Mononuclear cell (primary cell): Measurements from ENCODE around the gene MS4A14. TPM values are rescaled to one million over a fixed set of nuclear protein-coding genes. Genes with fewer than 3 reads are reported as not detected.

Experiments used
- H3K27me3 ChIP-seq: 2 replicates; pipeline ENCODE4 v1.6.0; 2011; ENCODE audit warnings: low read length, control low read depth; ENCODE audit not compliant: insufficient read depth
- H3K4me1 ChIP-seq: 2 replicates; pipeline ENCODE4 v1.5.1; 2011; ENCODE audit warnings: mild to moderate bottlenecking, low read length, control low read depth; ENCODE audit not compliant: insufficient read depth
- H3K4me3 ChIP-seq: 2 replicates; pipeline ENCODE4 v1.5.1; 2011; ENCODE audit warnings: mild to moderate bottlenecking, low read length, moderate library complexity
- H3K9me3 ChIP-seq: 2 replicates; pipeline ENCODE4 v1.5.1; 2011; ENCODE audit warnings: low read depth, mild to moderate bottlenecking, control low read depth, low read length
- total RNA-seq: library from RNA; depleted of rRNA; stranded (reverse); fragments of >200 nt; gene quantifications from one replicate; pipeline ENCODE4 v1.2.3, GENCODE V29; 2012

MS4A14 gene
- total RNA-seq, 1 donor, result 1.2 TPM

GRCh38 chr11:60372767-60373166, 23.5 kb upstream of the MS4A14 start:
- Histone ChIP-seq H3K9me3 (no peaks in the 10 kb centered on the region), H3K27me3 (no peaks in the 10 kb centered on the region), H3K4me3 (no peak overlapping the region), H3K4me1 (peaks cover 60% of the 10 kb centered on the region)

GRCh38 chr11:60375316-60375715, 20.9 kb upstream of the MS4A14 start:
- Histone ChIP-seq H3K27me3 (no peaks in the 10 kb centered on the region), H3K4me3 (no peak overlapping the region), H3K9me3 (no peaks in the 10 kb centered on the region), H3K4me1 (peaks cover 67% of the 10 kb centered on the region)

GRCh38 chr11:60376601-60377000, 19.7 kb upstream of the MS4A14 start:
- H3K27me3 ChIP-seq, result no peaks in the 10 kb centered on the region
- H3K4me3 ChIP-seq, result no peak overlapping the region
- H3K4me1 ChIP-seq, result peaks cover 64% of the 10 kb centered on the region
- no peaks in the 10 kb centered on the region for H3K9me3 ChIP-seq

GRCh38 chr11:60377401-60378136, 18.7 kb upstream of the MS4A14 start:
- Histone ChIP-seq H3K4me1 (peaks cover 55% of the 10 kb centered on the region), H3K27me3 (no peaks in the 10 kb centered on the region), H3K4me3 (no peak overlapping the region), H3K9me3 (no peaks in the 10 kb centered on the region)

- Histone ChIP-seq H3K27me3 (no peaks in the 10 kb centered on the region), H3K4me3 (peak within 1 kb of the TSS; percentile 50), H3K9me3 (no peaks in the 10 kb centered on the region), H3K4me1 (peaks cover 53% of the 10 kb centered on the region)
Measured at GRCh38 chr11:60378354-60378753, 17.9 kb upstream of the MS4A14 start, which contains the start of gene MS4A7. Gene MS4A7, plus strand, starts transcription at chr11:60378532. Its CDS starts 4,610 bp downstream, at chr11:60383142.

- peaks cover 60% of the 10 kb centered on the region for H3K4me1 ChIP-seq
- H3K9me3 ChIP-seq, result no peaks in the 10 kb centered on the region
- H3K4me3 ChIP-seq, result no peak overlapping the region
- H3K27me3 ChIP-seq, result no peaks in the 10 kb centered on the region
Measured at GRCh38 chr11:60389279-60389910, 6.9 kb upstream of the MS4A14 start.

- peaks cover 68% of the 10 kb centered on the region for H3K4me1 ChIP-seq
- no peak overlapping the region for H3K4me3 ChIP-seq
- H3K27me3 ChIP-seq, result no peaks in the 10 kb centered on the region
- no peaks in the 10 kb centered on the region for H3K9me3 ChIP-seq
Measured at GRCh38 chr11:60390419-60390818, 5.8 kb upstream of the MS4A14 start.

GRCh38 chr11:60392361-60392760, 3.9 kb upstream of the MS4A14 start:
- Histone ChIP-seq H3K4me3 (no peak overlapping the region), H3K27me3 (no peaks in the 10 kb centered on the region), H3K9me3 (no peaks in the 10 kb centered on the region), H3K4me1 (peaks cover 84% of the 10 kb centered on the region)

GRCh38 chr11:60393016-60393415, 3.2 kb upstream of the MS4A14 start:
- H3K4me1 ChIP-seq, result peaks cover 84% of the 10 kb centered on the region
- H3K4me3 ChIP-seq, result no peak overlapping the region
- no peaks in the 10 kb centered on the region for H3K9me3 ChIP-seq

GRCh38 chr11:60394666-60395380, 1.4 kb upstream of the MS4A14 start:
- Histone ChIP-seq H3K27me3 (no peaks in the 10 kb centered on the region), H3K4me3 (no peak overlapping the region), H3K4me1 (peaks cover 66% of the 10 kb centered on the region), H3K9me3 (no peaks in the 10 kb centered on the region)

More at GRCh38 chr11:60393016-60393415, 3.2 kb upstream of the MS4A14 start:
- H3K27me3 ChIP-seq, result no peaks in the 10 kb centered on the region

- H3K4me1 ChIP-seq, result peaks cover 48% of the 10 kb centered on the region
- H3K27me3 ChIP-seq, result no peaks in the 10 kb centered on the region
- H3K9me3 ChIP-seq, result no peaks in the 10 kb centered on the region
- no peak overlapping the region for H3K4me3 ChIP-seq
Measured at GRCh38 chr11:60396799-60397198, 540 bp downstream of the MS4A14 start.

GRCh38 chr11:60420015-60420414, 23.8 kb downstream of the MS4A14 start:
- Histone ChIP-seq H3K27me3 (no peaks in the 10 kb centered on the region), H3K4me1 (no peaks in the 10 kb centered on the region), H3K4me3 (no peak overlapping the region), H3K9me3 (peaks cover 4% of the 10 kb centered on the region)

- H3K4me3 ChIP-seq, result no peak overlapping the region
- no peaks in the 10 kb centered on the region for H3K4me1 ChIP-seq
- H3K9me3 ChIP-seq, result peaks cover 4% of the 10 kb centered on the region
- no peaks in the 10 kb centered on the region for H3K27me3 ChIP-seq
Measured at GRCh38 chr11:60422609-60423008, 26.4 kb downstream of the MS4A14 start.

GRCh38 chr11:60428517-60428916, 32.3 kb downstream of the MS4A14 start:
- no peaks in the 10 kb centered on the region for H3K27me3 ChIP-seq
- no peaks in the 10 kb centered on the region for H3K4me1 ChIP-seq
- H3K4me3 ChIP-seq, result no peak overlapping the region
- H3K9me3 ChIP-seq, result no peaks in the 10 kb centered on the region

- H3K4me1 ChIP-seq, result no peaks in the 10 kb centered on the region
- H3K9me3 ChIP-seq, result no peaks in the 10 kb centered on the region
- H3K27me3 ChIP-seq, result no peaks in the 10 kb centered on the region
- H3K4me3 ChIP-seq, result no peak within 1 kb of the TSS
Measured at GRCh38 chr11:60429272-60429671, 33.0 kb downstream of the MS4A14 start, which contains the start of gene MS4A5. Gene MS4A5, plus strand, starts transcription at chr11:60429572. Its CDS starts 103 bp downstream, at chr11:60429675.
